GM18861 (cell line): ENCODE data around the gene DNAJC27.
A peak's percentile ranks its signal among the peaks of the same experiment; 100 is the strongest.
"Not testable (repeated sequence)": the region's sequence is repeated elsewhere in the genome, so short reads cannot be mapped to it uniquely, and the experiment has no call there.

Source experiments
- ATAC-seq: cut with Tn5 transposase; IDR thresholded peaks from one replicate; pipeline ENCODE4 v1.9.1; 2021; ENCODE audit not compliant: unreplicated experiment

DNAJC27 gene

GRCh38 chr2:24971536-24972314 lies at the start of gene DNAJC27:
Gene DNAJC27, minus strand, starts transcription at chr2:24971955. Its CDS starts 51 bp downstream, at chr2:24971904.
- ATAC-seq, result peak; percentile 82

GRCh38 chr2:25018681-25019080 lies 46.9 kb upstream of the DNAJC27 start:
- ATAC-seq, result no peak

GRCh38 chr2:25014631-25015030 lies 42.9 kb upstream of the DNAJC27 start:
- ATAC-seq, result no peak

DNA sequence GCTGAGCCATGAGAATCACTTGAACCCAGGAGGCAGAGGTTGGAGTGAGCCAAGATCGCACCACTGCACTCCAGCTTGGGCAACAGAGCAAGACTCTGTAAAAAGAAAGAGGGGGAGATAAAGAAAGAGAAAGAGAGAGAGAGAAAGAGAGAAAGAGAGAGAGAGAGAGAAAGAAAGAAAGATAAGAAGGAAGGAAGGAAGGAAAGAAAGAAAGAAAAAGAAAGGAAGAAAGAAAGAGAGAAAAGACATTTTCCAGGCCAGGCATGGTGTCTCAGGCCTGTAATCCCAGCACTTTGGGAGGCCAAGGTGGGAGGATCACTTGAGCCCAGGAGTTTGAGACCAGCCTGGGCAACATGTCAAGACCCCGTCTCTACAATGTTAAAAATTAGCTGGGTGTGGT lies 39.6 kb upstream of the DNAJC27 start:
- ATAC-seq, result not testable (repeated sequence)

GRCh38 chr2:25009954-25010353 lies 38.2 kb upstream of the DNAJC27 start:
- ATAC-seq, result no peak

DNA sequence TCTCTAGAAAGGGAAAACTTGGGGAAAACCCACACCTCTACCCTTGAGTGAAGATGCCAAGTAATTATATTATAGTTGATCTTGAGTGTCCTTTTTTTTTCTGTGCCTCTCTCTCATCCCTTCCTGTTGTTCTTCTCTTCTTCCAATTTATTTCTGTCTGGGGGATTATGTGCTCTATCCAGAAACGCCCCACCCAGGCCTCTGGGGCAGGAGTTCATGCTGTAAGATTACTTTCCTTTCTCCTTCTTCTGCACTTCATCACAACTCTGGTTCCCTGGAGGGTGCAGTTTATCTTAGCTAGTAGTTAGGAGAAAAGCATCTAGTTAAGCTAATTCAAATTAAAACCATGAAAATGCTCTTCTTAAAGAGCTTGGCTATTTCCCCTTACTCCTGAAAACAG lies 30.3 kb upstream of the DNAJC27 start:
- ATAC-seq, result no peak

- ATAC-seq, result no peak
Measured at GRCh38 chr2:25001325-25001637, 29.5 kb upstream of the DNAJC27 start.

- ATAC-seq, result no peak
Measured at GRCh38 chr2:25000503-25001324, 29.0 kb upstream of the DNAJC27 start.

DNA sequence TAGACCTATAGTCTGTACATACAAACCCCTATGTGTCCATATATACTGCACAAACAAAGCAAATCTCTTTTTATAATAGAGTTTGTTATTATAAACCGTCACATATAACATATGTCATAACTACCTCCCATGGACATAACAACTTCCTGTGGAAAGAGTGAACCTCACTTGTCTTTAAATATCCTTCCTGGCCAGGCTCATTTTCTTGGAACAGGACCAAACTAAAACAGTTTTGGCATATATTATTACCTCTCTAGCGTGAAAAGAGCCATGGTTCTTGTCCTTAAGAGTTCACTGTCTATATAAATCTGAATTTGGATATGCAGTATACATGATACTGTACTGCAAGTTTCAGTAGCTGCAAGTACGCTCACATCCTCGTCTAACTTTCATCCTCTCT lies 28.3 kb upstream of the DNAJC27 start:
- ATAC-seq, result no peak

DNA sequence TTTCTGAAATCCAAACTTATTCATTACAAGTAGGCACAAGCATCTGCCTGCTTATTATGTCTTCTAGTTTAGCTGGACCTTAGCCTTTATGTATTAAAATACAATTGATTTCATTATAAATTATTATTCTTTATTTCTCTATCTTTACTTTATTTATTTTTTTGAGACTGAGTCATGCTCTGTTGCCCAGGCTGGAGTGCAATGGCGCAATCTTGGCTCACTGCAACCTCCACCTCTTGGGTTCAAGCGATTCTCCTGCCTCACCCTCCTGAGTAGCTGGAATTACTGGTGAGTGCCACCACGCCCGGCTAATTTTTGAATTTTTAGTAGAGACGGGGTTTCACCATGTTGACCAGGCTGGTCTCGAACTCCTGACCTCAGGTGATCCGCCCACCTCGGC lies 27.3 kb upstream of the DNAJC27 start:
- ATAC-seq, result not testable (repeated sequence)

- no peak for ATAC-seq
Measured at GRCh38 chr2:24994146-24994724, 22.5 kb upstream of the DNAJC27 start.

DNA sequence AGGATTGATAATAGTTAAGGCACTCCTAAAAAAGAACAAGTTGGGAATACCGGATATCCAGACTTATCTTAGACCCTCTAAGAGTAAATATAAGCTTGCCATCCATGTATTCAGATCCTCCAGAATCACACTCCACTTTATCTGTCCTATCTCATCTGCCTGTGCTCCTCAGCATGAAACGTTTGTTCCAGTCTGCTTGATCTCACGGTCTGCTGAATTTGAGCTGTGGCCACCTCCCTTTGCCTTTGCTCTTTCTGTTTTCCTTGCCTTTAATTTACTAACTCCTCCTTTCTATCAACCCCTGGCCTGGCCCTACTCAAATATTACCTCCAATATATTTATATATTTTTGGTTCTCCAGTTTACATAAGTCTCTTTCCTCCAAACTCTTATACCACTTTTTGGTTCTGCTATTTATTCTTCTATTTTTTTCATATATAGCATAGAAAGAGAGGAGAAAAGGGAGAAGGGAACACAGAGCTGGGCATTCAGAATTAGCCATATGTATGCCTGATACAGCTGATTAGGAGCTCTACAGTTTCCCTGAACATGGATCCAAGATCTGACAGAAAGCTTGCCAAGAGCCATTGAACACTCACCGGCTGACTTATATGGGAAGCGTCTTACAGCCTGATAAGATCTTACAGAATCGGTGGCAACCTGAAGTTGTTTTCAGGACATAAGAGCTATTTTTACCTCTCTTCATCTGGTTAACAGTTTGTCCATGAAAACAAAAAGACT lies 21.8 kb upstream of the DNAJC27 start:
- ATAC-seq, result no peak

DNA sequence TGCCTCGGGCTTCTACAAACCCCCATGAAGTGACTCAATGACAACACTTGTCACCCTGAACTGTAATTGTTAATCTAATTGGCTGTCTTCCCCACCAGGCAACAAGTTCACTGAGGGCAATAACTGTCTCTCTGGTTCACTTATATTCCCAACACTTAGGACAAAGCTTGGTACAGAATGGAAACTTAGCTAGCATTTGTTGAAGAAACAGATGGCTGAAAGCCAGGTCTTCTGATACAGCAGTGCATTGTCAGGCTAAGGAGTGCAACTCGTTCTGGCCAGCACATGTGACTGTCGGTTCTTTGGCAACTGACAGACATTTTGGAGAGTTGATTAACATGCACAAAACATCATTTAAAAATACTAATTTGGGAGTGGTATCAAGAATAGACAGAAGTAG lies 14.6 kb upstream of the DNAJC27 start:
- ATAC-seq, result no peak

DNA sequence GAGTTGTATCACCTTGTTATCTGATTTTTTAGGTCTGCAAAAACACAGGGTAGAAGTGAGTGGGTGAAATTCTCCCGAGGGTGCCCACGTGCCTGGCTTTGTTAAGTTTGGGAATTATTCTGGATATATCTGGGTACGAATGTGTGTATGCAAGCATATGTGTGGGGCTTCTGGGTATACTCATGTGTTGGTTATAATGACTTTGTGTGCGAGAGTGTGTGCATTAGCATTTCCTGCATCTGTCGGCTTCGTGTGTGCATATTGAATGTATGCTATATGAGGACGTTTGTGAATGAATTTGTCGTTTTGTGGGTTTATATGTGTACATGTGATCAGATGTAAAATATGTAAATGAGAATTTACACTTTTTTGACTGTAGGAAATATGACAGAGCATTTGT lies 13.8 kb upstream of the DNAJC27 start:
- ATAC-seq, result no peak

DNA sequence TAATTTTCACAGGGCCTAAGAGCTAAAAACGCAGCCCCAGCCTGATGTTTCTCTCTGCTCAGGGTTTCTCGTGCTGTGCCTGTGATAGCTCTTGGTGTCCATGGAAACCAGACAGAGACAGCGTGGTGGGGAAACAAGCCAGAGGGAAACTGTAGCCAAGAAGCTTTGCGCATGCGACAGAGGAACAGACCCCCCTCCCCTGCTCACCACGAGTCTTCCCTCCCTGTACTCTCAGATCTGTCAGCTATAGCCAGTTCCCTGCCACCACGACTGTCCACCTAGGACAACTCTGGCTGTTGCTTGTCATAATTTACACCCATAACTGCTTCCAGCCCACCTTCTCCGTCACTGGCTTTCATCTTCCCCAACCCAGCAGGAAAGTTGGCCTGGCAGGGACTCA lies 13.2 kb upstream of the DNAJC27 start:
- no peak for ATAC-seq

GRCh38 chr2:24981411-24982136 lies 9.8 kb upstream of the DNAJC27 start:
- no peak for ATAC-seq

- ATAC-seq, result no peak
Measured at GRCh38 chr2:24978661-24979060, 6.9 kb upstream of the DNAJC27 start.

- ATAC-seq, result no peak
Measured at GRCh38 chr2:24977631-24978030, 5.9 kb upstream of the DNAJC27 start.

GRCh38 chr2:24973812-24974211 lies 2.1 kb upstream of the DNAJC27 start:
- no peak for ATAC-seq

DNA sequence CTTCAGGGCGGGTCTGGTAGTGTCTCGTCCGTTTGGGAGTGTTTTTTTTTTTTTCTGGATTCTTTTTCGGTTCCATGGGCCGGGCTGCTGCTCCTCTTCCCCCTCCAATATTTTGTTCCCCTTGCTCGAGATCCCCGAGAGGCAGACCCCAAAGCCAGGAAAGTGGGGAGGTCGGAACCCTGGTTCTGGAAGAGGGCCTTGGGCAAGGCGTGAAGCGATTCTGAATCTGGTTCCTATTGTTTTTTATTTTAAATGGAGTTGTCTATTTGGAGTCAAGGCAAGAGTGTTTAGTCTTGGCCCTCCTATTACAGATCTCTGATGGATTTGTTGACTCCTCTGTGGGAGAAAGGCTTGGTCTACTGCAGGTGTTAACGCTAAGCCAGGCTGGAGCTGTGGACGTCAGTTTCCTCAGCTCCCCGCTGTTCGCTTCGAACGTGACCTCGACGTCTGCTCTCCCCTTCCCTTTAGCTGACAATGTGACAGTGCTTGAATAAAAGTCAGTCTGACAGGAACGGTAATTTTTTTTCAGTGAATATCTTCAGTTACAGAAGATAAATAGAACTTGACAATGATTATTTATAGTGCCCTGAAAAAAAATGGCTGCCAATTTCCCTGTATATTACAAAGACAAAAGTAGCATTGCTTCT lies 683 bp upstream of the DNAJC27 start:
- ATAC-seq, result no peak

GRCh38 chr2:24971286-24971535 lies 544 bp downstream of the DNAJC27 start:
- no peak for ATAC-seq
